T47D (cell line): ENCODE results near the gene CRYBB1.

Experiments
- DNase-seq, 2 experiments: peaks; one replicate each; pipeline versions ENCODE4 v3.0.0 to v3.0.0-alpha.2; 2011 to 2012; ENCODE audit warnings: low read depth in 1 of 2, low spot score in 1 of 2
- JUND ChIP-seq: IDR thresholded peaks from 2 replicates; pipeline ENCODE4 v1.6.1; 2012; ENCODE audit warnings: low read depth
- in situ Hi-C: cut with HindIII; loops from 2 replicates; pipeline ENCODE4 v1.10.0; 2016; ENCODE audit warnings: low sequenced_read_pairs, low pct_unique_long_range_greater_than_20kb

CRYBB1 gene

DNA sequence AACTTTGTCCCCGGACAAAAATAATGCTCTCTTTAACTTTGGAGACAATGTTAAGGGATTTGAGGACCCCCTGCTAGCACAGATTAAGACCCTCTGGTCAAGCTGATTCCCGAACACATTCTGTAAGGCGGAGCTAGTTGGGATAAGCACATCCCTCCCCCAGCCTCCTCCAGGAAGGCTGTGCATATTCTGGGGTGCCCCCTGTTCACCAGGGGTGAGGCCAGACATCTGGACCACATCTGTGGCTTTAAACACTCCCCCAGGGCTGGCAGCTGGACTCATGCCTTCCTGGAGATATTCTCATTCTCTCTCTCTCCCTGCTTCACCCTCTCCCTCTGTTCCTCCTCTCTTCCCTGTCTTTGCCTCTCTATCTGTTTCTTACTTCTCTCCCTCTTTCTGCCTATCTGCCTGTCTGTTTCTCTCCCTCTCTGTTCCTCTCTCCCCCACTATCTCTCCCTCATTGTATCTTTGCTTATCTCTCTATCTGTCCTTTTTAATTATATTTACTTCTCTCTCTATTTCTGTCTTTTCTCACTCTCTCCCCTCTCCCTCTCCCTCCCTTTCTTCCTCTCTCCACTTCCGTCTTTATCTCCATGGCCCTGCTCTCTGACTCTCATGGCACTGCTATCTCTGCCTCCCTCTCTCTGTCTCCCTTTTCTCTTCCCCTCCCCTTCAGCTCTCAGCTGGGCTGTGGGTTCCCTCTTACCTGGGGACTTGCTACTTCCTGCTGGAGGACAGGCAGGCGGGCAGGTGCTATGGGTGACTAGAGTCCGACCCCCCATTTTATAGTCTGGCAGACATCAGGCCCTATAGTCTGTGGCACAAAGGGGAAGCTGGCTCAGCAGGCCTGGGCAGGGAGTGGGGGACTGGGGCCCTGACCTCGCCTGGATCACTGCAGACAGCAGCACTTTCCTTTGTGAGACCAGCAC lies at the start of gene CRYBB1:
TSS of gene CRYBB1 (minus strand) at position 757 of the 929 bp plus-strand sequence. CDS start 1,708 bp downstream, outside the sequence.
- in situ Hi-C loops: no loop called here

GRCh38 chr22:26667140-26667539 lies 49.3 kb upstream of the CRYBB1 start:
- no peak for TF ChIP-seq JUND
- in situ Hi-C loops: no loop called here
- no peak for DNase-seq

More for the DNA sequence above, at the start of gene CRYBB1:
- no peak for TF ChIP-seq JUND
- no peak for DNase-seq

- no peak for DNase-seq
- in situ Hi-C loops: no loop called here
- TF ChIP-seq JUND: no peak
These were observed 48.0 kb upstream of the CRYBB1 start for GRCh38 chr22:26665813-26666231.

DNA sequence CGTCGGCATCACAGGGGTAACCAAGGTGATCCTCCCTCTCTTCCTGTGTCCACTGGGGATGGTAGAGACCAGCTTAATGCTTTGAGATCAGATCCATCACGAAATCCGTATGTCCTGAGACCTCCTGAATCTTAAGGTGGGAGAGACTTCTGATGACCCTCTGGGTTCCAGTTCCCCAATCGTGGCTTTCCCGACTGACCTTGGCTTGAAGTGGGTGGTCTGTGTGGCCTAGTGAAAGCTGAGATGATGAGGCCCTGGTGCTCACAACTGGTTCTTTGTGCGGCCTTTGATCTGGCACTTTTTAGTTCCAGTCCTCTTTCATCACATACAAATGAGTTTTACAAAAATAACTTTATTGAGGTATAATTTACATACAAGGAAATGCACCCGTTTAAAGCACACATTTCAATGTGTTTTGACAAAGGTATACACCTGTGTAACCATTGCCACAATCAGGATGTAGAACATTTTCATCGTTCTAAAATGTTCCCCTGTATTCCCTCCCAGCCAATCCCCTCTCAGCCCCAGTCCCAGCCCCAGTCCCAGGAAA lies 45.6 kb upstream of the CRYBB1 start:
- DNase-seq: no peak
- TF ChIP-seq JUND: no peak
- in situ Hi-C loops: no loop called here

- no peak for DNase-seq
- no peak for TF ChIP-seq JUND
- in situ Hi-C loops: no loop called here
These were observed 44.3 kb upstream of the CRYBB1 start for GRCh38 chr22:26662160-26662559.

DNA sequence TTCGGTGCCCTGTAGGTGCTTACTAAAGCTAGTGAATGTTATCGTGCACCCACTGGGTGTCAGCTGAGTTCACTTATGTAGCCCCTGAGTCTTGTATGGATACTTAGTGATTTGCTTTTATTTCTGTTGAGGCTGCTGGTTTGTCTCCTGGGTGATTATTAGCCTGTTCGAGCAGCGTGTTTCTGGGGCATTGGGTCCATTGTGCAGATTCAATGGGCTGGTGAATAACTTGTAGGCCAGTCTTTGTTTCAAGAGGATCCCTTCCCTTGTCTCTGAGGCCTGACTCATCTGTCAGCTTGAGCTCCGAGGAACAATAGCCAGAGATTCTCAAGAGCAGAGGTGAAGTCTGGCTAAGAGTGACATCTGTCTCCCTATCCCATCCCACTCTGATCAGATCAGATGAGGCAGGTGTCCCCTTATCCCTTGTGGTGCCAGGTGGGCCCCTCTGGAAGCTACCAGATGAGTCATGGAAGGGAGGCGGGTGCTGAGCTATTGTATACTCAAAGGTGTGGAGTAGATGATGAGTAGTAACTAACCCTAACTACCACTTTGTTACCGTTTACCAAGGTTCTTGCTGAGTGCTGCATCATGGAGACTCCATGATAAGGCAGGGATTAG lies 43.2 kb upstream of the CRYBB1 start:
- in situ Hi-C loops: no loop called here
- TF ChIP-seq JUND: no peak
- DNase-seq: no peak

DNA sequence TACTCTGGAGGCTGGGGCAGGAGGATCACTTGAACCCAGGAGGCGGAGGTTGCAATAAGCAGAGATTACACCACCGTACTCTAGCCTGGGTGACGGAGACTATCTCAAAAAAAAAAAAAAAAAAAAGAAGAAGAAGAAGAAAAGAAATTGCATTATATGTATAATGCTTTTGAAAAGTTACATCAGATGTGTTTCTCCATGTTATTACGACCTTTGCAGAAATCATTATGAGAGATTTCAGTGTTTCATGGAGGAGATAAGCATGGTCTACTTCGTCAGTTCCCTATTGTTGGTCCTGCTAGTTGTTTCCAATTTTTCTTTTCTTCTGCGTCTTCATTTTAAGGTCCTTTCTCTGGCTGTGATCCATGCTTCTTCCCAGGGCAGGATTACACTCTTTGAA lies 42.5 kb upstream of the CRYBB1 start:
- TF ChIP-seq JUND: no peak
- no peak for DNase-seq
- in situ Hi-C loops: no loop called here

GRCh38 chr22:26658671-26659478 lies 41.0 kb upstream of the CRYBB1 start:
- TF ChIP-seq JUND: no peak
- DNase-seq: peak in 1 of 2 experiments; percentile 55

DNA sequence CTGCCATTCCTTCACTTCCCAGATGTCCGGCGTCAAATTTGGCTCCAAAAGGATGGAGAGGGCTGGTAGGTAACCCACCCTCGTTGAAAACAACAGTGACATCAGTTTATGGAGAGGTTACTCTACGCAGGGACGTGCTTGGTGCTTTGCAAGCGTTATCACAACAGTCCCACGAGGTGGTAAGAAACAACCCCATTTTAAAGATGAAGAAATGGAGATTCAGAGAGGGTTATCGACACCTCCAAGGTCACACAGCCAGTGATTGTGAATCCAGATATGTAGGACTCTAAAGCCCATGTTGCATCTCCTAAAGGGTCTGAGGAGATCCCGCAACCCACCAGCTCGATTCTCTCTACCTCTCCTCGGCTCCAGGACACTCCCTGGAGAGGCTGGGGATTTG lies 40.3 kb upstream of the CRYBB1 start:
- in situ Hi-C loops: no loop called here
- no peak for DNase-seq
- TF ChIP-seq JUND: no peak

More at GRCh38 chr22:26658671-26659478, 41.0 kb upstream of the CRYBB1 start:
- in situ Hi-C loops: no loop called here

DNA sequence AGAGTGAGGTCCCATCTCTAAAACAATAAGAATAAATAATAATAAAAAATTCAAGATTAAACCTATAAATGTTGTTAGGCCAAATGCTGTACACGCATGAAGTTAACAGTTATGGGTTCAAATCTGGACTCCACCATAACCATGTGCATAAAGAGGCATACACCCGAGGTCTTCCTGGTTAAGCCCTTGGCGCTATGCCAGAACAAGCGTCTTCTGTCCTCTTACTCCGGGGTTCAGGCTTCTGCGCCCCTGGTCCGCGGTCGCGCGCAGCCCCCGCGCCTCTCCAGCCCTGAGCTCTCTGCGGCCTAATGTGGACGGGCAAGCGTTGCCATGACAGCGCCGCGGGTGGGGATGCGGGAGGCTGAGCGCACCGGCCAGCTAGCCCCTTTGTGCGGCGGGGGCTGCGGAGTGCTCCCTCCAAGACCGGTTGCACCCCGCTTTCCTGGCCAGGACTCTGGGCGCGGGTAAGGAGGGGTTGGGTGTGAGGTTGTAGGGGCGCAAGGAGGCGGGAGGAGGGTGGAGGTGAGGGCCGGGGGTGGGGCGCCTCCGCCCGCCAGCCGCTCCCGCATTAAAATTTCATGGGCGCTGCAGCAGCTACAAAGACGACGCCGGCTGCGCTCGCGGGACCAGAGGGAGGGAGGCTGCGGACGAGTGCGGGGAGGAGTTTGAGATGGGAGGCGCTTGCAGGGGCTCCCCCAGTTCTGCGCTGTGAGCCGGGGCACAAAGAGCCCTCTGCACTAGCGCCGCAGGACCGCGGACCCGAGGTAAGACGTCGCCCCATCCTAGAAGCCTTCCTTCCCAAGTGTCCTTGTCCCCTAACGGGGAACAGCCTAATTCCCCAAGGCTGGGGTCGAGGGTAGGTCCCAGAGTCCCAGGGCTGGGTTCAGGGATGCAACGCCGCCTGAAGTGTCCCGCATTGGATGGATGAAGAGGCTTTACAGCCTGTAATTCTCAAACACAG lies 39.3 kb upstream of the CRYBB1 start, which contains the start of gene MIAT:
TSS of gene MIAT (plus strand) at position 698 of the 961 bp plus-strand sequence.
- TF ChIP-seq JUND: no peak
- in situ Hi-C loops: no loop called here
- DNase-seq: no peak

DNA sequence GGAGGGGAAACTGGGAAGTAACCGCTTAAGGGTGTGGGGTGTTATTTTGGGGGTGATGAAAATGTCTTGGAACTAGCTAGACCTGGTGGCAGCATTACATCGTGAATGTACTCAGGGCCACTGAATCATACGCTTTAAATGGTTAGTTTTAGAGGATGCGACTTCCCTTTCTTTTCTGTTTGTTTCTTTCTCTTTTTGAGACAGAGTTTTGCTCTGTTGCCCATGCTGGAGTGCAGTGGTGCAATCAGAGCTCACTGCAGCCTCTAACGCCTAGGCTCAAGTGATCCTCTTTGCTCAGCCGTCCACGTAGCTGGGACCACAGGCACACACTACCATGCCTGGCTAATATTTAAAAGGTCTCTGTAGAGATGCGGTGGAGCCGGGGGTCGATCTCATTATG lies 34.0 kb upstream of the CRYBB1 start:
- no peak for DNase-seq
- in situ Hi-C loops: no loop called here
- TF ChIP-seq JUND: no peak
